Hepatic stellate cell (primary cell): ENCODE data around the gene STK35.
A peak's percentile ranks its signal among the peaks of the same experiment; 100 is the strongest.

Experiments
- DNase-seq: peaks from one replicate; pipeline ENCODE4 v3.0.0; 2011; ENCODE audit warnings: low spot score

The STK35 gene

DNA sequence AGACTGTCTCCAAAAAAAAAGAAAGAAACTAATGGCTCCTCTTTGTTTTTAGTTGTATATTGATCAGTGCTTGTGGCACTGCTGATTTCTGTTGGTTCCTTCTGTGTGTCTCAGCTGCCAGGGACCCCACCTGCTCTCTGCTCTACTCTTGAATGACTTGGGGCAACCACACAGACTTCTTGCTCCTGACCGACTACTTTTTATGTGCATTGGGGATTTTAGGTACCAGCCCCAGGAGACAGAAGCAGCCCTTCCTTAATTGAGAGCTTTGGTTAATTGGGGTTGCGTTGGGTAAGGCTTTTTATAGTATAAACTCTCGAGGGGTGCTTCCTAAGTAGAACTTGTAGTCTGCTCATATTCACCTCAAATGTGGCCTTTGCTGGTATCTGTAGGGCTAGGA, 6.9 kb downstream of the STK35 start:
- no peak for DNase-seq

DNA sequence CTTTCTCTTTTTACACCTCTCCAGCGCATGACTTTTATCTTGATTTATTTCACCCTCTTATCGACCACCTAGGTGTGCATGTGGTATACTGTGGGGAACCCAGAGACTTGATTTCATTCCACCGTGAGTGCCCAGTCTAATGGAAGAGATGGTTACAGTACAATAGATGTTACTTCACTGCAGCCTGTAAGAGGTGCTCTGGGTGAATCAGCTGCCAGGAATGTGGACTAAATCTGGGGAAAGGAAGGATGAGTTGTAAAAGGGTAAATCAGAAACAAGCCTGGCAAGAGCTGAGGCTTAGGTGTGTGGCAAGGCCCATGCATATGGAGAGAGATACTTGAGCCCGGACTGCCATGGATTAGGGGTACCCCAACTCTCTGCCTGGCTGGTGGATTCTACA, 7.4 kb downstream of the STK35 start:
- DNase-seq = peak; percentile 63

DNA sequence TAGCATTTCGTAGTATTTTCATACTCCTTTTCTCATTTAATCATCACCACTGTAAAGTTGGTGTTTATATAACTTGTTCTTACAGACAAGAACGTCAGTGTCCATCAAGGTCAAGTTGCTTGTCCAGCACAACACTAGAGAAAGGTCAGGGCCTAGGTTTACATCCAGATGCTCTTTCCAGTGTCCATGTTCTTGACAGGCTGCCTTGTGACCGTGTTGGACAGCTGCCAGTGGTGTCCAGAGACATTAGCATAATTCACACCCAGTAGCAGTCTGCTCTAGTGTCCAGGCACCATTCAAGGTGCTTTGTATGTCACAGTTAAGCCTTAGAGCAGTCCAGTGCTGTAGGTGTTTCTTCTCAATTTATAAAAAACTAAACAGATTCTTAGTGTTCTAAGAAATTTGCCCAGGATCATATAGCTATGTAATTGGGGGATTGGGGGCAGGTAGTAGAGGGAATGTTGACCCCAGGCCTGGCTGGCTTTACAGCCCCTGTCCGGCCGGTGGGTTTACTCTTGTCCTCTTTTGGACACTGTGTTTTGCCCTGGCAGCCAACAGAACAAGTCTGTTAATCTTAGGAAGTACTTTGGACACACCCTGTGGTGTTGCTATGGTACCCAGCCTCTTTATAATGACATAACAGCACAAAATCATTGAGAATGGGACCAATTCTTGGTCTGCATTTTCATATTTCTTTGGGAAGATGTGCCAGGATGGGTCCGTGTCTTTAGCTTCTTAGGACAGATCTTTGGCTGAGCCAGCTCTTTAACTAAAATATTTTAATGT, 8.0 kb downstream of the STK35 start:
- DNase-seq = no peak

DNA sequence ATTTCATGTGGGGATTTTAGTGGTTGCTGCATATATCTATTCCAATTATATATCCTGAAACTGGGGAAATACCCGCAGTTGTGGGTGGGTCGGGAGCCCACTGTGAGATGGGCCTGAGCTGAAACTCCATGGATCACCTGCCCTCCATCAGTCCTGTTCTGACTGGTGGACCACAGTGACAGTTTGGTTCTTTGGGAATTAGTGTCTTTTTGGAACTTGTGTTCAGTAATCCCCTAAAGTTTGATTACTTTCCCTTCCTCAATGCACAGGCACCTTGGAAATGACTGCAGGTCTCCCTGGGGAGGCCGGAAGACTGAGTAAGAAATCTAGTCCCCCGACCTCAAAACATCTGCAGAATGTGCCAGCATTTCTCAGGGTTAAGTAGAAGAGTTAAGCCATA, 11.3 kb downstream of the STK35 start:
- no peak for DNase-seq

DNA sequence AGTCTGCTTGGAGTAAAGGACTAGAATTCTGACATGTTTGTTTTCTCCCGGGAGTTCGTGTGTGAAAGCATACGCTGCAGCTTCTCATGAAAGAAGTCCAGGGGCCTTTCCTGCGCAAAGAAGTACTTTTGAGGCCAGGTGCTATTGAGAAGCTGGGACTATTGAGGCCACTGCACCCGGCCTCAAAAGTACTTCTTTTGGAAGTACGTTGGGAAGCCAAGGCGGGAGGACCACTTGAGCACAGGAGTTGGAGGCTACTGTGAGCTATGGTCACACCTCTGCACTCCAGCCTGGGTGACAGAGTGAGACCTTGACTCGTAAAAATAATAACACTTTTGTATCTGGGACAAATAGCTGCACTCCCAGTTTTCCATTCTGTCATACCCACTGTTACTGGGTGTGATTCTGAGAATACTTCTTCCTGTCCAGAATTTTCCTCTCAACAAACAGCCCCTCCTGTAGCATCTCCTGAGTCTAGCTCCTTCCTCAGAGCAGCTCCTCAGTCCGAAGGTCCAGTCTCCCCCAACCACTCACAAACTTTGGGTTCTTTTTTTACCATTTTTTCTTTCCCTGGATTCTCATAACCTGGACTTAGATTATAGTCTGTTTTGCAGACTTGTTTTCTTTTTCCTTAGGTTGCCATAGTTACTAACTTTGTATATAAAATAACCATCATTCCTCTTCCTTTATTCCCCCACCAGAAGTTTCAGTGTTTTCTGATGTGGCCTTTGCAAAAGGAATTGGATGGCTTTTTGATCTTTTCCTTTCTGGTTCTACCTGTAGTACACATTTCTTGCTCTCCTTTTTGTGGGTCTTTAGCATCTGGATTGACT, 12.7 kb downstream of the STK35 start:
- DNase-seq = no peak

DNA sequence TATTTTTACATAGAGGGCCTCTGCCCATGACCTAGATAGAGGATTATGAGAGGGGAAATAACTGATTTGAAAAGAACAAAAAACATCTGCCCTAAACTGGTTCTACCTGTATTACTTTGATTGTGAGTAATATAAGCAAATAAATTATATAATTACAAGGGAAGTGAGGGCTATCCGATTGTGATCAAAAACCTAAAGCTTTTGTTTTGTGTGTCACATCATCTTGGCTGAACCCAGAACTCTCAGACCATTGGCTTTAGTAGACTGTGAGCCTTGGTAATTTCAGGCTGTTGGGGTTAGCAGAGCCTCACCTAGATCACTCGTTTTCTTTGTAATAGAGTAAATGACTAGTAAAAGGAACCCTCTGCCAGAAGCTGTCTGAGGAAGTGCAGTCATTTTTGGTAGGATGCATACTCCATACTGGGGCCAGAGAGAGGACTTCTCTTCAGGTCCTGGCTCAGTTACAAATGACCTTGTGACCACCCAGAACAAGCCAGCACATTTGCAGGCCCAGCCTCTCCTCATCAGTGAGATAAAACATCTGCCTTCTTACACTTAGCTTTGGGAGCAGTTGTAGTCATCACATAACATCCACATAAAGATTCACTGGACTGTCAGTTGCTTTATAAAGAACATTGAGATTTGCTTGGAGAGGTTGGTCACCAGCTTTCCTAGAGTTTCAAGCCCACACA, 13.5 kb downstream of the STK35 start:
- DNase-seq = no peak

DNA sequence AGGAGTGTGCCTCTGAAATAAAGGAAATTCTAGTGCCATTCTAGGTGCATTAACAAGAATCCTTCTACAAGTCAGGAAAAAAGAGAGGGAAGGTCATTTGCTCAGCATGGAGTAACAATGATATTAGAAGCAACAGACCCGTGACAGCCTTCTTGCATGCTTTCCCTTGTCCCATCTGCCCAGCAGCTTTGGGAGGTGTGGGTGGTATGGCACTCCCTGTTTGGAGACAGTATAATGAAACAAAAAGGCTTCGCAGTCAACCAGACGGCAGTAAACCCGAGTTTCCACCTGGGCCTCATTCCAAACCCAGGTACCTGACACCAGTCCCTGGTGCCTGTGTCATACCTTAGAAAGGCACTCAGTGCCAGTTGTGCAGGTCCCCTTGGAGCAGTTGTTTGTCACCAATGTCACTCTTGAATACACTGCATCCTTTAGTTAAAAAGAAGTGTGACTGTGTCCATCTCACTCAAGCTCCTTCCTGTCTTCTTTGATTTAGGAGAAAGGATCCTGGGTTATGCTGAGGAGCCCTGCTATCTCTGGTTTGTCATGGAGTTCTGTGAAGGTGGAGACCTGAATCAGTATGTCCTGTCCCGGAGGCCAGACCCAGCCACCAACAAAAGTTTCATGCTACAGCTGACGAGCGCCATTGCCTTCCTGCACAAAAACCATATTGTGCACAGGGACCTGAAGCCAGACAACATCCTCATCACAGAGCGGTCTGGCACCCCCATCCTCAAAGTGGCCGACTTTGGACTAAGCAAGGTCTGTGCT, 14.7 kb downstream of the STK35 start:
- no peak for DNase-seq

DNA sequence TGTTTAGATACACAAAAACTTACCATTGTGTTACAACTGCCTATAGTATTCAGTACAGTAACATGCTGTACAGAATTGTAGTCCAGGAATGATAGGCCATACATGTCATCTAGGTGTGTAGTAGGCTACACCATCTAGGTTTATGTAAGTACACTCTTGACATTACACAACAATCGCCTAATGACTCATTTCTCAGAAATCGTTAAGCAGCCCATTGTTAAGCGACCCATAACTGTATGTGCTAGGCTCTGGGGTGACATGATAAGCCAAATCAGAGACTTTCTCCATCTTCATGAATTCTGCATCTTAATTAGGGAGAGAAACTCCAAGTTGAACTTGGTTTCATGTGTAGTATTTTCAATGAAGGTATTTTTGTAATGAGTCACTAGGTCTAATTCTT, 17.2 kb downstream of the STK35 start:
- DNase-seq = no peak

DNA sequence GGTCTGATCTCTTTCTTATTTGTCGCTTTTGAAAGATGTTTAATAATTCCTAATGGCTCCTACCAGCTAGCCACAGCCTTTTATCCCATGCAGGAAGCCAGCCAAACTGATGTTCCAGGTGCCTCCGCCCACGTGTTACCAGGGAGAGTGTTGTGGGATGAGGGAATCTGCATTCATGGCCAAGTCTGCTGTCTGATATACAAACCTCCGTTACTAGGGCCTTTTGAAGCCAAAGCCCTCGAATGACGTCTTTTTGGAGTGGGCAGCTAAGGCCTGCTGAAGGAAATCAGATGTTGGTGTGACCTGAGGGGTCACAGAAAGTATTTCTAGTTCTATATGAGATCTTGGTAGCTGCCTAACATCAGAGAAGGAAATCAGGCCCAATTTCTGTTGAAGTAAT, 21.3 kb downstream of the STK35 start:
- no peak for DNase-seq

DNA sequence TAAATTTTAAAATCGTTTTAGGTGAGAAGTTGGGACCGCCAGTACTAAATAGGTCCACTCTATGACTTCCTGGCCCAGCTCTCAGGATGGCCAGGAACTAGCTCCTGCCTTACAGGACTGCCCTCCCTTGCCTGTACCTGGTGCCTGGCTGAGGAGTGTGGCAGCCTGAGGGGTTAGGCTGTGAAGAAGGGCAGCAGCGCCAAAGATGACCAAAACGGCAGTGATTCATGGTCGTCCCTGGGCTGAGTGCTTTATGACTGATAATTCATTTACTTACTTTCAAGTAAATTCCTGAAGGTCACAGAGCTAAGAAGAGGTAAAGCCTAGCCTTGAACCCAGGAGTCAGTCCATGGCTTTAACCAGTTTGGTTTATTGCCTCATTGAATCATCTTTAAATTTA, 22.1 kb downstream of the STK35 start:
- no peak for DNase-seq

DNA sequence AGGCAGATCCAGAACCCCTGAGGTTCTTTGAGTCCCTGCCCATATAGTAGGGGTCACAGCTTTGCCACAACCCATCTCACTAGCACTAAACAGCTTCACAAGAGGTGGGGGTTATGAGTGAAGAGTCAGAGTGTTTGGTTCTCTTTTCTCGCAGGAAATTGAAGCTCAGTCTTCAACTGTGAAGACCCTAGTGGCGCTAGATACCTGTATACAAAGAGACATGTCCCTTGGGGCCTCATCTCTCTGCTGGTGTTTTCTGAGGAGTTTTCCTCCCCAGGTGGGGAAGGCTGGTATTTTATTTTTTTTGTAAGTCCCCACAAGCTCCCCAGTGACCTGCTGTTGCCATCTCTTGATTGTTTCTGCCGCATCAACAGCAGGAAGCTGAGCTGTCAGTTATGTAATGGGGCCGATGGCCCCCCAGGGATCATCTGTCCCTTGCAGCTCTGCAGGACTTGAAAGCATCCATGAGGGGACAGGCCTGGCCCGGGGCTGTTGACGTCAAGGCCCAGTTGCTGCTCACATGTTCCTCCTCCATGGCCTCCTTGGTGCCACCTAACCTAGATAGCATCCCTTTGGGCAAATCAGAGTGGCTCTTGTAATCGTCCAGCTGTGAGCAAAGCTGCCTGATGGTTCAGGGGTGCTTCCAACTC, 23.1 kb downstream of the STK35 start:
- DNase-seq = no peak

DNA sequence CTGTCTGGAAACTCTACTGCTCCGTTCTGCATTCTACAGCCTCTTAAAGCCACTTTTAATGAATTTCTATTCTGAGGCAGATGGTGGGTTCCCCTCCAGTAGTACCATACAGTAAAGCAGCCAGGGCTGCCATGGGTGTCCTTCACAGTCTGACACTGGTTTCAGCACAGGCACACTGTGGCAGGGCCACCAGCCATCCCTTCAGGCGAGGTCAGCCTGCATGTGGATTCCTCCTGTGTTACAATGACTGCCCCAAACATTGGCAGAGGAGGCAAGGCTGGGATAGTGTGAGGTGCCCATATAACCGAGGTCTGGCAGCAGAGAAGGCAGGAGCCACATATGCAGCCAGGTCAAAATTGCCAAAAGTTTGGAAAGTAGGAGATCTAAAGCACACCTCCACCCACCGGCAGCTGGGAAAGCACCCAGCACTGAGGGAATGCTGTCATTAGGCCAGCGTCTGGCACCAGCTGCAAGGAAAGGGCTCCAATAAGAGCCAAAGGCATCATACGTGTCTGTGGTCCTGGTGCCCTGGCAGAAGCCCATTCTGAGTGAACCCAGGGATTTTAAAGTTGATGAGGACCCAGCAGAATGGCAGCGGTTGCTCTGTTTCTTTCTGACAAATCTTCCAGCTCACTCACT, 24.0 kb downstream of the STK35 start:
- DNase-seq = no peak

DNA sequence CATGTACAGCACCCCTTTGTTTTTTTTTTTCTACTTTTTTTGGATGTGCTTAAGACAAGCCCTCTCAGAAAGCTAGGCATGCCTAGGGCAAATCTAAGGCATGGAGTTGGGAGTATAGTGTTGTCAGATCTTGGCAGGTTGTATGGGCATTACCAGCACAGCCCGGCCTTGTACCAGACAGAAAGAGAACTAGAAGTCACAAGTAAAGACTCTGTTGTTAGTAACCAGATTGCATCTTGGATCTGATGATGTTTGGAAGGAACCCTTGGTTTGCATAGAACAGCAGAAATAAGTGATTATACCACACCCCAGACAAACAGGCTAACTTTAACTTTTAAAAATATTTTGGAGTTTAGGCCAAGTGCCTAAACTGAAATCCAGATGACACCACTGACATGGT, 25.6 kb downstream of the STK35 start:
- no peak for DNase-seq

DNA sequence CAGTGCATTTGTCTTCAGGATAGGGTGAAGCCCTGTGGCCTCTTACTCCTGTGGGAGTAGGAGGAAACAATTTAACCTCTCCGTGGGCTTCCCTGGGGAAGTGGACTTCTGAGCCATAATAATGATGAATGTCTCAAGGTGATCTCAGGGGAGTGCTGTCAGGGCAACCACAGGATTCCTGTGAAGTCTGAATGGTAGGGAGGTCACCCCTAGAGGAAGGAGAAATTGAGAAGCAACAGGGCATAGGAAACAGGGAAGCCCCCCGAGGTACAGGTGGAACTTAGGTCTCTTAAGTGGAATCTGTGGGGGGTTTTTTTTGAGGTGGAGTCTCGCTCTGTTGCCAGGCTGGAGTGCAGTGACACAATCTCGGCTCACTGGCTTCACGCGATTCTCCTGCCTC, 26.9 kb downstream of the STK35 start:
- DNase-seq = no peak

DNA sequence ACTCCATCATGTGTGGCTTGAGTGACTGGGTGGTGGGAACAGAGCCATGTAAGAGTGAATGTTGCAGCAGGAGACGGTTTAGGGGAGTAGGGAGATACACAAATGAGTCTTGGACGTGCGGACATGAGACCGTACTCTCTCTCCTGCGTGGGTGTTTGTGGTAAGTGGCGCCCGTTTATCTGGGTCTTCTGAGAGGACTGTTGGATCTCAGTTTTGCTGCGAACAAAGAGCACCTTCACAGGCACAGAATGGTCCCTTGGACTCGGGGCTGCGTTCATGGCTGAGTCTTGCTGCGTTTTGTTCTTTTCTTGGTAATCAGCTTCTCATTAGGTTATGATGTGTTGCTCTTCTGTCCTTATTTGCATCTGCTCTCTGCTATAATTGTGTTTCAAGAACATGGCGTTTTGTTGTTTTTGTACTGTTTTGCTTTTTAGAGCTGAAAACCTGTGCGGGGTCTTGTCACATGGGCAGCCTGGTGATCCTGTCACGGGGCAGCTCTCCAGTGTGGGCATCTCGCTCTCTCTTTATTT, 28.5 kb downstream of the STK35 start:
- no peak for DNase-seq

DNA sequence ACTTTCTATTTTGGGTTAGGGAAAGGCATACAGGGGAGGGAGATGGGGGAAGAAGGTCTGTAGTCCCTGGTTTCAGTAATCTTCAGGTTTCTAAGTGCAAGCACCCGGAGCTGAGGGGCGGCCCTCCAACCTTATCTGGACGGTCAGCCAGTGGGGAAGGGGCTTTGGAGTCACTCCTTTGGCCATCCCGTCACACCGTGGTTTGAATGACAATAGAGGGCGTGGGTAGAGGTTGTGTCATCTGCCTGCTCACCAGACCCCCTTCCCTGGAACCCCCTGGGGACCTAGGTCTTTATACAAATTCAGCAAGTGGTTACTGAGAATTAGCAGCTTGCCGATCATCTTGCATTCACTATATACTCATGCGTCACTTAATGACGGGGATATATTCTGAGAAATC, 29.1 kb downstream of the STK35 start:
- no peak for DNase-seq

DNA sequence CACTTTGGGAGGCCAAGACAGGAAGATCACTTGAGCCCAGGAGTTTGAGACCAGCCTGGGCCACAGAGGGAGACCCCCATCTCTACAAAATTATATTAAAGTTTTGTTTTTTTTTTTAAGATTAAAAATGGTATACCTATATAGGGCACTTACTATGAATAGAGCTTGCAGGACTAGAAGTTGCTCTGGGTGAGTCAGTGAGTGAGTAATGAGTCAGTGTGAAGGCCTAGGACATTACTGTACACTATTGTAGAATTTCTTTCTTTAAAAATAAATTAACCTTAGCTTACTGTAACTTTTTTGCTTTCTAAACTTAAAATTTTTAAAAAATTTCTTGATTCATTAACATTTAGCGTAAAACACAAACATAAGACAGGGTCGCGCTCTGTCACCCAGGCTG, 29.7 kb downstream of the STK35 start:
- no peak for DNase-seq

DNA sequence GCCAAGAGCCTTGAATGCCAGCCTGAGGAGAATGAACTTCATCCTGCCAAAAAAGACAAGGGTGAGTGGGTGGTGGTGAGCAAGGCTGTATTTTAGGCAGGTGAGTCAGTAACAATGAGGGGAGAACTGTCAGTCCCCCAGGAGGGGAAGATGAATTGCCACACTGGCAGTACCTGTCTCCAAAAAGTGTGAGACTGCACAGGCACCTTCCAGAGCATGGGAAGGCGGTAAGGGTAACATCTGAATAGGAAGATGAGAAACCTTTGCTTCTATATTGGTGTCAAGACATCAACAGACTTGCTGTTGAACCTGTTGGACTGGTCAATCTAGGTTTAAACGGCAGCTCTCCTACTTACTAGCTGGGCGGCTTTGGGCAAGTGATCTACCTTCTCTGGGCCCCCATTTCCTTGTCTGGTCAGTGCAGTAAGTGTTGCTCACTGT, 30.9 kb downstream of the STK35 start:
- DNase-seq = no peak

DNA sequence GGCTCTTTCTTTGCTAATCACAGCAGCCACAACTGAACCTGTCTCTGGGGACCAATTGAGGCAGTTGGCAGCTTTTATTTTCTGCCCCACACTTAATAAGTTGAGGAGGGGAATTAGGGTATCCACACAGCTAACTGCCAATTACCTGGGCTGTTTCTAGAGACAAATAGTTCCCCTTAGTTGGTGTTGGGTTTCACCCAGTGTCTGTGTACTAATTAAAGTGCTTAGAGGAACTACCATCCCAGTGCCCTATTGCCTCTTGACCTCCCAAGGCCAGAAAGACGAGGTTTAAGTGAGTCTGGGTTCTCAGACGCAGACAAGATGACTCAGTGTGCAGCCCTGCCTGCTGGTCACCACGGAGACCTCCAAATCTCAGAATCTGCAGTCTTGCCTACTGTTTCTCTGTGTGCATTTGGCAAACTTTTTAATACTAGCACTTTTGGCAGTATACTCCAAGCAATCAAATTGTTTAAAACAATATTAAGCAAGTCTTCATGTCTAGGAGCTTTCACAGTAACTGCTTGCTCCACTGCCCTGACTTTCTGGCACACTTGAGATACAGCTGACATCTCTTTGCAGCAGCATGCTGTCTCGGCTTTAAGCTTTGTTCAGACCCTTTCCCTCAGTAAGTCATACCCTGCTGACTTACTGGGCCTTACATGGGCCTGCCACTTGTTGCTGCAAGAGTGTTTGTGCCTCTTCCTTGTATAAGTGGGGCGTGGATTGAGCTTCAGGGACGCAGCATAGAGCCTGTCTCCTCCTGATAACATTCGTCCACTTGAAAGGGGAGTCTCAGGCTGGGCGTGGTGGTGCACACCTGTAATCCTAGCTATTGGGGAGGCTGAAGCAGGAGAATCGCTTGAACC, 31.9 kb downstream of the STK35 start:
- peak; percentile 70 for DNase-seq

DNA sequence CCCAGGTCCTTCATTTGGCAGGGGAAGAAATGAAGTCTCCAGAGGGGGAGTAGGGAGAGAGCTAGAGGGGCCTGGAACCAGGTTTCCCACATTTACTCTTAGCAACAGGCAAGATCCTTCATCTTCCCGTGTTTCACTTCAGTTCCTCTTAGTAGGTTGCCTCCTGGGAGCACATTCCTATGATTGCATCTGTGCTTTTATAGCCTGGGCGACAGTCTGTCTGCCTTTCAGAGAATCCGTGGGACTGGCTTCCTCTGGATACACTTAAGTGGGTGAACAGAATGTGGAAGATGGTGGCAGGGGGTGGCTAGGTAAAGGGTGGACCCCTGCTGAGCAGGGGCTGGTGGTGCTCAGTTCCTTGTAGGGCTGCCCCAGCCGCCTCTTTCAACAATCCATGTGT, 33.4 kb downstream of the STK35 start:
- DNase-seq = no peak
